GM19463 (cell line): ENCODE data around the gene PYCR2.
"Not testable (repeated sequence)": the region's sequence is repeated elsewhere in the genome, so short reads cannot be mapped to it uniquely, and the experiment has no call there.

Experiments used
- ATAC-seq: cut with Tn5 transposase; IDR thresholded peaks from one replicate; pipeline ENCODE4 v1.9.1; 2021; ENCODE audit warnings: mild to moderate bottlenecking, moderate library complexity; ENCODE audit not compliant: unreplicated experiment

The PYCR2 gene

DNA sequence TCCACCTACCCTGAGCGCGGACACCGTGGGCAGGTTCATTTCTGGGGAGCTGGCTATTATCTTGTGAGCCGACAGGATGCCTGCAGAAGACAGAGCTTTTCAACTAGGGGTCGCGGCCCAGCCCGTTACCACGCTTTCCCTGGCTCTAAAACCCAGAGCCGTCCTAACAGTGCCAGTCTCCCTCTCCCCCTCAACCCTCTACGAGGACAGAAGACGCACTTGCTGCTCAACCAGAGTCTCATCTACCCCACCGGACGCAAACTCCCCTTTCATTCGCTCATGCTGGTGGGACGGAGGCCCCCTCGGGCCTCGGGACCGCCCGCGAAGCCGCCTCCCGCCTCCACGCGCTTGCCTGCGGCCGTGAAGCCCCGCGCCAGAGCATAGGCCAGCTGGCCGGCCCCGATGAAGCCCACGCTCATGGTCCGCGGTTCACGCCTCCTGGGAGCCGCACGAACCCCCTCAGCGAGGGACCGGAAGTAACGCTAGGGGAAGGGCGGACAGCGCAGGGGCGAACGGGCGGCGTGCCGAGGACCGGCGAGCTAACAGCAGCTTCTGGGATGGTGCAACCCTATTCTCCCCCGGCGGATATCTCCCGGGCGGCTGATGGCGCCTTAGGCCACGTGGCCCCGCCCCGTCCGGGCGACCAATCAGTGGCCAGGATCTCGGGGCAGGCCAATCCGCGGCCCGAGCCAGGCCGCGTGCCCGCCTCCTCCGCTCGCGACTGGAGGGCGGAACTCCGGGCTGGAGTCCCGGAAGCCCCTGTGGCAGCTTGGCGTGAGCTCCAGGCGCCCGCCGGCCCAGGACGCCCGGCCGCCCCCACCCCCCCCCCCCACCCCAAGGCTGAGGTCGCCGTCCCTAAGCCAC, at the start of gene PYCR2:
Gene PYCR2 (minus strand): TSS at position 559 of the 864 bp plus-strand sequence. CDS start 140 bp downstream, at position 419.
- peak; percentile 99 for ATAC-seq

DNA sequence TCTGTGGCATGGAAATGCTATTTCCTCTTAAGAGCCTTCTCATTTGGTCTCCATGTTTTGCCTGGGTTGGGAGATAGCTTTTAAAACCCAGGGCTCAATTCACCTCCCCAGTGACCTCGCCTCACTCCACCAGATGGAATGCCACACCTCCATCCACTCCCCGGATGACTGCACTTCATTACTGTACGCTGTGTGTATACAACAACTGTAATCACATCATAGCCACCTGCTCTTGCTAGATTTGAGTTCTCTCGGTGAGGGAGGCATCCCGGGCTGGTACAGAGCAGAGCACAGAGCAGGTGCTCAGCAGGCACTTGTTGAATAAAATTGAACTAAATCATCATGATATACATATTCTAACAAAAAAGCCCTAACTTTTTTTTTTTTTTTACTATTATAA, 49.1 kb upstream of the PYCR2 start:
- ATAC-seq: no peak

DNA sequence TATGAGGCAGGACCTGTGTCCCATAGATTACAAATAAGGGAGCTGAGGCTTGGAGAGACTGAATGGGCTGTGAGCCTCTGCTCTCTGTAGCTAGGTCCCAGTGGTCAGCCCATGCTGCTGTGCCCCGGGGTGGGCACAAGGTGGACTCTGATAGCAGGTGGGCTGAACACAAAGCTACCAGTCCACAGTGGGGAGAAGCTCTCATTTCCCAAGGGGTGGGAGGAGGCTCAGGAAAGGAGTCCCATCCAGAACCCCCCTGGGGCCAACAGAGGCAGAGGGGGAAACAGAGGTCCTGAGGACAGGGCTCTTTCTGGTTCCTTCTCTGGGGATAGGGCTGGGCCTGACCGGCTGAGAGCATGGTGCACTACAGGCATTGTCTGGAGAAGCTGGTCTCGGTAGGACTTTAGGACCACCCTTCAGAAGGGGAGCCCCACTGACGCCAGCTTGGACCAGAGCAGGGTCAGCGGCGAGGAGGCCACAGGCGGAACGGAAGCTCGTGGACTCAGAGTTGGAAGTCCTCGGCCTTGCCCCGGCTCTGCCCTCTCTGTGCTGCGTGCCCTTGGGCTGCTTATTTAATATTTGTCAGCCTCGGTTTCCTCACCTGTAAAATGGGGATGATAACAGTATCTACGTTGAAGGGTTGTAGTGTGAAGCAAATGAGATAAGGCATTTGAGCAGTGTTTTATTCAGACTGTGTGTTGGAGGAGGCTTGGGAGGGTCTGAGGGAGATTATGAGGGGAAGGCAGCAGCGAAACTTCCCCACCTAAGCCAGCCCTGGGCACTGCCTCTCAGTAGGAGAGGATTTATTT, 48.5 kb upstream of the PYCR2 start:
- no peak for ATAC-seq

DNA sequence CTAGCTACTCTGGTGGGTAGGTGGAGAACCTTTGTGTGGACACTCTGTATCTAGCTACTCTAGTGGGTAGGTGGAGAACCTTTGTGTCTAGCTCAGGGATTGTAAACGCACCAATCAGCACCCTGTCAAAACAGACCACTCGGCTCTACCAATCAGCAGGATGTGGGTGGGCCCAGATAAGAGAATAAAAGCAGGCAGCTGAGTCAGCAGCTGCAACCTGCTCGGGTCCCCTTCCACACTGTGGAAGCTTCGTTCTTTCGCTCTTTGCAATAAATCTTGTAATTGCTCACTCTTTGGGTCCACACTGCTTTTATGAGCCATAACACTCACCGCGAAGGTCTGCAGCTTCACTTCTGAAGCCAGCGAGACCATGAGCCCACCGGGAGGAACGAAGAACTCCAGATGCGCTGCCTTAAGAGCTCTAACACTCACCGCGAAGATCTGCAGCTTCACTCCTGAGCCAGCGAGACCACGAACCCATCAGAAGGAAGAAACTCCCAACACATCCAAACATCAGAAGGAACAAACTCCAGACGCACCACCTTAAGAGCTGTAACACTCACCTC, 46.6 kb upstream of the PYCR2 start:
- ATAC-seq: not testable (repeated sequence)

DNA sequence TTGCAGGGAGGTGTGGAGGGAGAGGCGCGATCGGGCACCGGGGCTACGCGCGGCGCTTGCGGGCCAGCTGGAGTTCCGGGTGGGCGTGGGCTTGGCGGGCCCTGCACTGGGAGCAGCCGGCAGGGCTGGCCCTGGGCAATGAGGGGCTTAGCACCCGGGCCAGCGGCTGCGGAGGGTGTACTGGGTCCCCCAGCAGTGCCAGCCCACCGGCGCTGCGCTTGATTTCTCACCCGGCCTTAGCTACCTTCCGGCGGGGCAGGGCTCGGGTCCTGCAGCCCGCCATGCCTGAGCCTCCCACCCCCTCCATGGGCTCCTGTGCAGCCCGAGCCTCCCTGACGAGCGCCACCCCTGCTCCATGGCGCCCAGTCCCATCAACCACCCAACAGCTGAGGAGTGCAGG, 45.7 kb upstream of the PYCR2 start:
- not testable (repeated sequence) for ATAC-seq

DNA sequence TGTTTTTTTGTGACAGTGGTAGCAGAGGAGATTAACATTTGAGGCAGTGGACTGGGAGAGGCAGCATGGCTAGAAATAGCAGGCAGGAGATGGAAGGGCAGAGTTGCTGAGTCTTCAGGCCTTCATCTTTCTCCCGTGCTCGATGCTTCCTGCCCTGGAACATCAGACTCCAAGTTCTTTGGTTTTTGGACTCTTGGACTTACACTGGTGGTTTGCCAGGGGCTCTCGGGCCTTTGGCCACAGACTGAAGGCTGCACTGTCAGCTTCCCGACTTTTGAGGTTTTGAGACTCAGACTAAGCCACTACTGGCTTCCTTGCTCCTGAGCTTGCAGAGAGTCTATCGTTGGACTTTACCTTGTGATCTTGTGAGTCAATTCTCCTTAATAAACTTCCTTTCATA, 41.2 kb upstream of the PYCR2 start:
- no peak for ATAC-seq

DNA sequence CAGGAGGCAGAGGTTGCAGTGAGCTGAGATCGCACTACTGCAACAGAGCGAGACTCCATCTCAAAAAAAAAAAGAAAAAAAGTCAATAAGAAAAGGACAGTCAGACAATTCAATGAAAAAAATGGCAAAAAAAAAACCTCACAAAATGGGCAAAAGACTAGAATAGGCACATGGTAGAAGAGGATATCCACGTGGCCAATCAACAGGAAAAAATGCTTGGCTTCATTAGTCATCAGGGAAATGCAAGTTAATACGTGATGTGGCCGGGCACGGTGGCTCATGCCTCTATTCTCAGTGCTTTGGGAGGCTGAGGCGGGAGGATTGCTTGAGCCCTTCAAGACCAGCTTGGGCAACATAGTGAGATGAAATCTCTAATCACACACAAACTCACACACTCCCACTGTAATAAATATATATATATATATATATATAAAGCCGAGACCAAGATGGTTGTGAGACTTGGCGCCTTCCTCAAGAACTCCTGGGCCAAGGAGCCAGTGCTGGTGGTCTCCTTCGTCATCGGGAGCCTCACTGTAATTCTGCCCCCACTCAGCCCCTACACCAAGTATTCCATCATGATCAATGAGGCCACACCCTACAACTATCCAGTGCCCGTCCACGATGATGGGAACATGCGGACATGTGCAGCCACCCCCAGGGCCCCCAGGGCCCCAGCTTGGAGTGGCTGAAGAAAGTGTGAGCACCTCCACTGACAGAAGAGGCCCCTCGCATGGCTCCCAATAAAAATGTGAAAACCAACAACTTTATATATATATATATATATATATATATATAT, 39.9 kb upstream of the PYCR2 start:
- no peak for ATAC-seq

DNA sequence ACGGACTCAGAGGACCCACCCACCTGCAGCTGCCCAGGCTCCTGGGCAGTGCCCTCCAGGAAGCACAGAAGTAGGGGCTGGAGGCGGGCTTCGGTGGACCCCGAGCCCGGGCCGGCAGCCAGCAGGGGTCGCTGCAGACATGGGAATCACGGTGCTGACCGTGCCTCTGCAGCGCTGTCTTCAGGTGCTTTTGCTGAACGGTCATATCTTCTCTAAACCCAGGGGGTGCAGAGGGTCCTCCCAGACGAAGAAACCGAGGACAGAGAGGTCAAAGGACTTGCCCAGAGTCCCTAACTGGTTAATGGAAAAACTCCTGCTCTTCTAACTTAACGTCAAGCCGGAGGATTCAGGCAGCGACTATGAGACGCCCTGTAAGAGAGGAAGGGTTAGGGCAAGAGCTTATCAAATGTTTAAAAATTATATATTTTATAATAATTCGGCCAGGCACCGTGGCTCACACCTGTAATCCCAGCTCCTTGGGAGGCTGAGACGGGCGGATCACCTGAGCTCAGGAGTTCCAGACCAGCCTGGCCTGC, 38.5 kb upstream of the PYCR2 start:
- ATAC-seq: peak; percentile 75

DNA sequence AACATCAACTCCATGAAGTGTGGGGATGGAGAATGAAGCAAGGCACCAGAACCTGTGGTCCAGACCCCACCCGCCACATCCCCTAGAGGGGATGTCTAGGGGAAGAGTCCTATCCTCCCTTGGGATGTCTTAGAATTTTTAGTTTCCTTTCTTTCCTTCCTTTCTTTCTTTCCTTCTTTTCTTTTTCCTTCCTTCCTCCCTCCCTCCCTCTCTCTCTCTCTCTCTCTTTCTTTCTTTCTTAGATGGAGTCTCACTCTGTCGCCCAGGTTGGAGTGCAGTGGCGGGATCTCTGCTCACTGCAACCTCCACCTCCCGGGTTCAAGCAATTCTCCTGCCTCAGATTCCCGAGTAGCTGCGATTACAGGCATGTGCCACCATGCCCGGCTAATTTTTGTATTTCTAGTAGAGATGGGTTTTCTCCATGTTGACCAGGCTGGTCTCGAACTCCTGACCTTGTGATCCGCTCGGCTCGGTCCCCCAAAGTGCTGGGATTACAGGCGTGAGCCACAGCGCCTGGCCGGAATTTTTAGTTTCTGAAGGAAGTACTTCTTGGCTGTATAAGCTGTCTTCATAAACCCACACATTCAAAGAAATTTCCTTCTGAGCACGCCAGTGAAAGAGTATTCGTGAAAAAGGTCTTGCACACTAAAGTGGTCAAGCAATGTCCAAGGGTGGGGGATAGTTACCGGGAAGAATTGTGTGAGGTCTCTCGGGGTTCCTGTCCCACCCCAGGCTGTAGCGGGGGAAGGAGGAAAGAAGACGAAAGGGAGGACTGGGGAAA, 37.8 kb upstream of the PYCR2 start:
- ATAC-seq: no peak

DNA sequence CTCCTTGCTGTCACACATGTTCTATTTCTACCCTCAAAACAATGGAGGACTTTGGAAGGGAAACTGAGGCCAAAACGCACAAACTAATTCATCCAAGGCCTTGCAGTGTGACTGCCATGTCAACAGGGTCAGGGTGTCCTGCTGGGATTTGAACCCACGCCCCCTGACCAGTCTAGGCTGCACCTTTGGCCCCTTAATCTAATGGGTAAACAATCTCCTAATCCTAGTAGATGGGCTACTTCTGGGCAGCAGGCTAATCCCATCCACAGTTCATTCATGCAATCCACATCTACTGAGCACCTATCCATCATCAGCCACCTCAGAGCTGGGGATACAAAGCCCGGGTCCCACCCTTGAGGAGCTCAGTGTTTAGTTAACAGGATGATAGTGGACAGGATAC, 34.0 kb upstream of the PYCR2 start:
- ATAC-seq: no peak

DNA sequence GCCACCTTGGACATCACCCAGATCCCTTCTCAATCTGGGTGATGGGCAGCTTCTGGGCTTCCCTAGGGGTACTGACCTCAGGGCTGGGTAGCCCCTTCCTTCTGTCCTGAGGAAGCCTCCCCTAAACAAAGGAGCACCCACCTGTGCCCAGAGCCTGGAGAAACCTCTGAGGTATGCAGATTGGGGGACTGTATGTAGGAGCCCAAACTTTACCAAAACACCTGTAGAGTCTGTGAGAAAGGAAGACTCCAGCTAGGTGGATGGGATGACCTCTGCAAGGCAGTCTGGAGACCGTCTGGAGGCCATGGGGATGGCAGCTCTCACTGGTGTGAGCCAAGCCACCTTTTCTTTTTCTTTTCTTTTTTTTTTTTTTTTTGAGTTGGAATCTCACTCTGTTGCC, 30.7 kb upstream of the PYCR2 start:
- ATAC-seq: no peak

DNA sequence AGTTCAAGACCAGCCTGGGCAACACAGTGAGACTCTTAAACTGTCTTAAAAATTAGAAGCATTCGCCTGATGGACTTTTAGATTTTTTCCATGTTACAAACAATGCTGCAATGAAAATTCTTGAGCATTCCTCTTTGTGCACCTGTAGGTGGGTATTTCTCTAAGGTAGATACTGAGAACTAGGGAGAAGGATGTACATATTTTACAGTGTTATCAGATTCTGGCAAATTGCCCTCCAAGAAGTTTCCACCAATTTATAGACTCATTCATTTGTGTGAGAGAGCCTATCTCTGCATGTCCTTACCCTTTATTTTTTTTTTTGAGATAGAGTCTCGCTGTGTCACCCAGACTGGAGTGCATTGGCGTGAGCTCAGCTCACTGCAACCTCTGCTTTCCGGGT, 29.3 kb upstream of the PYCR2 start:
- no peak for ATAC-seq

DNA sequence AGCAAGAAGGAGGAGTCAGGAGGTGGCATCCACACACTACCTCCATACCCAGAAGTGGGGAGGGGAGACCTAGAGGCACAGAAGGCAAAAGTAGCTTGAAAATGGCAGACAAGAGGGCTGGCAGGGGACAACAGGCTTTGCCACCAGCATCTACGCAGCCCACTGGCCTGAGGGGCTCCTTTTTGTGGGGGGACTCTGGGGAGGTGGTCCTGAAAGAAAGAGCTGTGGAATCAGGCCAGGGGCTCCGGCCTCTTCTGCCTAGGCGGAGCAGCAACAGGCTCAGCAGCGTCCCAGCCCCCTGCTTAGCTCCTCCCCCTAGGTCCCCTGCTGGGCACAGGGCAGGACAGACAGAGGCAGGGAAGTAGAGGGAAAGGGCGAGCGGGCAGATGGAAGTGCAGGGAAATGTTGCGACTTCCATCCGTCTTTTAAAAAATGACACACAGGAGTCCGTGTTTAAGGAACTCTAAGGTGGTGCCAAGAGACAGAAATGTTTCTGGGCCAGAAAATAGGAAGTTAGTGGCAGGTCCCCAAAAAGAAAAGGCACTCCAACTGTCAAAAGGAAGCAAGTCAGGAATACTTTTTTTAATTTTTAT, 27.0 kb upstream of the PYCR2 start:
- no peak for ATAC-seq

DNA sequence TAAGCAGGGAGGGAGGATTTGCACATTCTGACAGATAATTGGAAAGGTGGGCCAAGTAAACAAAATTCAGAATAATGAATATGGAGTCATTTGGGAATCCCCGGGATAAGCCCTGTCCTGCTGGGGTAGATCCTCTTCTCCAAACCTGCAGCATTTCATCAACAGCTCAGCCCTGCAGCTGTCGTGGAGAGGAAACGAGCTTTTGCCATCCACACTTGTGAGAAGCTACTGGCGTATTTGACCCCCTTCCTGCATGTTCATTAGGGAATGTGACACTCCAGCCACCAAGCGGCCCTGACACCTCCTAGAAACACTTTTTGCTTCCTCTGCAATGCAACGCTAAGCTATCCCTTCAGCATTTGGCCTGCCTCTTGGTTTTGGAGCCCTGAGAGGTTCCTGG, 25.0 kb upstream of the PYCR2 start:
- no peak for ATAC-seq

DNA sequence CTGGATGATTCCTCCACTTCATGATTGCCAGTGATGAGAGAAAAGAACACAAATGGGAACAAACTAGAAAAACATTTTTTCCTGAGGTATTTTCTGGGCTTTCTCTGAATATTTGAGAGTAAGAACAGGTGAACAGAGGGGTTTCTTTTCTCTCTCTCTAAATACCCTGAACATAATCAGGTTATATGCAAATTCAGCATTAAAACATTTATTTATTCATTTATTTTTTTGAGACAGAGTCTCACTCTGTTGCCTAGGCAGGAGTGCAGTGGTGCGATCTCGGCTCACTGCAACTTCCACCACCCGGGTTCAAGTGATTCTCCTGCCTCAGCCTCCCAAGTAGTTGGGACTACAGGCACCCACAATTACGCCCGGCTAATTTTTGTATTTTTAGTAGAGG, 22.8 kb upstream of the PYCR2 start:
- no peak for ATAC-seq

DNA sequence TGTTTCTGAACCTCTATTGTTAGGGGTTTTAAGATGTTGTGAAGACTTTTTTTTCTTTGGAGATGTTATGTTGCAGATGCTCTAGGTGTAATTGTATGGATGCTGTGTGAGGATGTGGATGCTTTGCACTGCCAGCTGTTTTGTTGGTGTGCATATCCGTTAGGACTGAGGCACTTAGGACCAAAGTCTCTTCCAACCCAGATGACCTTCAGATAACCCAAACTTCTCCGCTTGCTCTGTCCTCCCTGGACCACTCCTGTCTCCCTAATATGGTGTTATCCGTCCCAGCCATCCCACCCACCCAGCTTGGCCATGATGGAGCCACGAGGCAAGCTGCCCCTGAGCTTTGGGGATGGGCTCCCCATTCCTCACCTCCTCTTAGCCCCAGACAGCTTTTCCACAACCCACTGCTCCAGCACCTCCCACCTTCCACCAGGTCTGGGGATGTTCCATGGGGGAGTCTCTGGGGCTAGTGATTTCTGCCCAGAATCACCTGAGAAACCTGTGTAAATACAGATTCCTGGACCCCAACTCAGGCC, 22.1 kb upstream of the PYCR2 start:
- no peak for ATAC-seq

DNA sequence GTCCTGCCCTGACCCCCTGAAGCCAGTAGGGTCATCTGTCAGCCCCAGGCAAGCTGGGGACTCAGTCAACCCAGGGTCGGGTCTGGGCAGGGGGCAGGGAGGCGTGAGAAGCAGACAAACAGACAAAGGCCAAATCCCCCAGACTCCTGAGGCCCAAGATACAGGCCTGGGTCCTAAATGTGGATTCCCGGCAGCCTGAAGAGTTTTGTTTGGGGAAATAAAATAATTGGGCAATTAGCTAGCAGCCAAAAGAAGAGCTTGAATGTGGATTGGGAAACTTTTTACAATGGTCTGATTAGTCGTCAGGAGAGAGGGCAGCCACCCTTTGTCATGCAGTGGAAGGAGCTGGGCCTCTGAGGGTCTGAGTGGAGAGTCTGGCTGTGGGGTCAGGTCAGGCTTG, 21.5 kb upstream of the PYCR2 start:
- no peak for ATAC-seq

DNA sequence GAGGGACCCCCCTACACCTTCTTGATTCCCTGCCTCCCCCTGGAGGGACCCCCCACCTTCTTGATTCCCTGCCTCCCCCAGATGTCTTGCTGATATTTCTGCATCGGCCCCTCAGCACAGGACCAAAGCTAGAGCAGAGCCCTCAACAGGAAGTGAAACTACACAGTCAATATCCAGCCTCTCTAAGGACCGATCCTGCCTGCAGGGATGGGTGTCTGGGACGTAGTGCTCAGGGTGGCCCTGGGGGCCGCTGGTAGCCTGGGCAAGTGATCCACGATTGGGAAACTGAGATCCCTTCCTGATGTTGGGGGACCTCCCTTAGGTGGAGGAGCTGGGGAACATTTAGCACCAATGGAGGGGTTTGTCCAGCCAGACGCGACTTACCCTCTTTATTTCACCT, 20.9 kb upstream of the PYCR2 start:
- ATAC-seq: peak; percentile 66

DNA sequence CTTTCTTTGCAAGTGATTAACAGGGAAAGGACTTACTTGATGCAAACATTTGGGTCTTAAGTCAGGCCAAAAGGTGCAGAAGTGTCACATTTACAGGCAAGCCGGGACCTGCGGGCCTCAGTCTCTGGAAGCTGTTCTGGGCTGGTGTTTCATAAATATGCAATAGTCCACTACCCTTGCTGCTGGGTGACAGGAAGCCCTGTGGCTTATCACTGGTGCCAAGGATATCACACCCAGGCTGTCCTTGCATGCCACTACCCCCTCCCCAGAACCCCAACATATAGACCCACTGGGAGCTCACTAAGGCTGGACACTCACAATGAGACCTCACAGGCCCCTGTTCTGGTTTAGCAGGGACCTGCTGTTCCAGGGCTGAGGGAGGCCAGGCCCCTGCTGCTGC, 20.3 kb upstream of the PYCR2 start:
- no peak for ATAC-seq
